Caco-2 (cell line): ENCODE data around the gene TIMM9. TPM values are rescaled to one million over a fixed set of nuclear protein-coding genes. Genes with fewer than 3 reads are reported as not detected.

Experiments
- total RNA-seq: library from RNA; stranded (reverse); gene quantifications from 2 replicates; pipeline ENCODE4 v1.2.3, GENCODE V29; 2022

Gene TIMM9
- total RNA-seq, 1 experiment from 2014 or later: 69.2 TPM

Other genes with a start within 250 kb of the TIMM9 start
- 49.0 and 50.1 TPM in 2 replicates for gene ACTR10, start 227.4 kb downstream of the TIMM9 start, total RNA-seq
- 334 and 352 TPM in 2 replicates for gene PSMA3, start 182.7 kb downstream of the TIMM9 start, total RNA-seq
- 30.7 and 31.5 TPM in 2 replicates for gene ARID4A, start 129.0 kb downstream of the TIMM9 start, total RNA-seq
- 1.2 and 1.7 TPM in 2 replicates for gene TOMM20L, start 31.6 kb downstream of the TIMM9 start, total RNA-seq
- gene KIAA0586, start 188 bp upstream of the TIMM9 start, total RNA-seq: 13.5 and 18.2 TPM in 2 replicates
- gene DACT1, start 210.4 kb upstream of the TIMM9 start, total RNA-seq: 0.23 and 0.74 TPM in 2 replicates